ENCODE data around the gene PGAM1.

DNA sequence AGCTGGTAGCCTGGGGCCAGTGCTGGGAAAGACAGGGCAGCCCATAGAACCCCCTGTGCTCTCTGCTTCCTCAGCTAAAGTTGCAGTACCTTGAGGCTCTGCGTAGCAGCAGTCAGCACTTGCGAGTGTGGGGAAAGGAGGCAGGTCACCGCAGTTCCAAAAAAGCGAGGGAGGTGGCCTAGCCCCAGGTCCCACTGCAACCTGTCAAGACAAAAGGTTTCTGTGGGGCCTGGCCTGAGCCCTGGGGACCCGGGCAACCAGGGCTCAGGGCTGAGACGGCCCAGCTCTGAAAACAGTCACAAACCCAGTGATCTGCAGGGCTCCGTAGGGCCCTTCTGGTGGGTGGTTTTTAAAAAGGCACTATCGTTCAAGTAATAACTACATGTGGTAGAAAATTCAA is 44.4 kb upstream of the PGAM1 start:
- TF ChIP-seq EZH2 (IDR thresholded peaks at IDR 0.05) (no peak), RAD21 (IDR thresholded peaks at IDR 0.05; ENCODE audit: low read depth) (no peak), POLR2A (IDR thresholded peaks at IDR 0.05; ENCODE audit: borderline replicate concordance, extremely low read depth, insufficient read depth, insufficient read length) (no peak), TCF7L2 (IDR thresholded peaks at IDR 0.05; ENCODE audit: borderline replicate concordance, extremely low read depth, insufficient read depth, insufficient read length) (no peak), SIN3A (IDR thresholded peaks at IDR 0.05; ENCODE audit: low read depth) (no peak), POLR2AphosphoS5 (IDR thresholded peaks at IDR 0.05; ENCODE audit: low read depth, low read length) (no peak), YY1 (IDR thresholded peaks at IDR 0.05; ENCODE audit: extremely low read depth, insufficient replicate concordance, low read depth, low read length) (no peak), ZNF274 (IDR thresholded peaks at IDR 0.05; ENCODE audit: low read depth, low read length) (no peak), EZH2phosphoT487 (IDR thresholded peaks at IDR 0.05; ENCODE audit: borderline replicate concordance) (no peak), JUND (IDR thresholded peaks at IDR 0.05) (no peak), CEBPB (IDR thresholded peaks at IDR 0.05; ENCODE audit: low read depth) (no peak)
- TF ChIP-seq, protein P1, sequence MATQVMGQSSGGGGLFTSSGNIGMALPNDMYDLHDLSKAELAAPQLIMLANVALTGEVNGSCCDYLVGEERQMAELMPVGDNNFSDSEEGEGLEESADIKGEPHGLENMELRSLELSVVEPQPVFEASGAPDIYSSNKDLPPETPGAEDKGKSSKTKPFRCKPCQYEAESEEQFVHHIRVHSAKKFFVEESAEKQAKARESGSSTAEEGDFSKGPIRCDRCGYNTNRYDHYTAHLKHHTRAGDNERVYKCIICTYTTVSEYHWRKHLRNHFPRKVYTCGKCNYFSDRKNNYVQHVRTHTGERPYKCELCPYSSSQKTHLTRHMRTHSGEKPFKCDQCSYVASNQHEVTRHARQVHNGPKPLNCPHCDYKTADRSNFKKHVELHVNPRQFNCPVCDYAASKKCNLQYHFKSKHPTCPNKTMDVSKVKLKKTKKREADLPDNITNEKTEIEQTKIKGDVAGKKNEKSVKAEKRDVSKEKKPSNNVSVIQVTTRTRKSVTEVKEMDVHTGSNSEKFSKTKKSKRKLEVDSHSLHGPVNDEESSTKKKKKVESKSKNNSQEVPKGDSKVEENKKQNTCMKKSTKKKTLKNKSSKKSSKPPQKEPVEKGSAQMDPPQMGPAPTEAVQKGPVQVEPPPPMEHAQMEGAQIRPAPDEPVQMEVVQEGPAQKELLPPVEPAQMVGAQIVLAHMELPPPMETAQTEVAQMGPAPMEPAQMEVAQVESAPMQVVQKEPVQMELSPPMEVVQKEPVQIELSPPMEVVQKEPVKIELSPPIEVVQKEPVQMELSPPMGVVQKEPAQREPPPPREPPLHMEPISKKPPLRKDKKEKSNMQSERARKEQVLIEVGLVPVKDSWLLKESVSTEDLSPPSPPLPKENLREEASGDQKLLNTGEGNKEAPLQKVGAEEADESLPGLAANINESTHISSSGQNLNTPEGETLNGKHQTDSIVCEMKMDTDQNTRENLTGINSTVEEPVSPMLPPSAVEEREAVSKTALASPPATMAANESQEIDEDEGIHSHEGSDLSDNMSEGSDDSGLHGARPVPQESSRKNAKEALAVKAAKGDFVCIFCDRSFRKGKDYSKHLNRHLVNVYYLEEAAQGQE (IDR thresholded peaks at IDR 0.05; ENCODE audit: low read depth), result no peak
- TF ChIP-seq, protein P2, sequence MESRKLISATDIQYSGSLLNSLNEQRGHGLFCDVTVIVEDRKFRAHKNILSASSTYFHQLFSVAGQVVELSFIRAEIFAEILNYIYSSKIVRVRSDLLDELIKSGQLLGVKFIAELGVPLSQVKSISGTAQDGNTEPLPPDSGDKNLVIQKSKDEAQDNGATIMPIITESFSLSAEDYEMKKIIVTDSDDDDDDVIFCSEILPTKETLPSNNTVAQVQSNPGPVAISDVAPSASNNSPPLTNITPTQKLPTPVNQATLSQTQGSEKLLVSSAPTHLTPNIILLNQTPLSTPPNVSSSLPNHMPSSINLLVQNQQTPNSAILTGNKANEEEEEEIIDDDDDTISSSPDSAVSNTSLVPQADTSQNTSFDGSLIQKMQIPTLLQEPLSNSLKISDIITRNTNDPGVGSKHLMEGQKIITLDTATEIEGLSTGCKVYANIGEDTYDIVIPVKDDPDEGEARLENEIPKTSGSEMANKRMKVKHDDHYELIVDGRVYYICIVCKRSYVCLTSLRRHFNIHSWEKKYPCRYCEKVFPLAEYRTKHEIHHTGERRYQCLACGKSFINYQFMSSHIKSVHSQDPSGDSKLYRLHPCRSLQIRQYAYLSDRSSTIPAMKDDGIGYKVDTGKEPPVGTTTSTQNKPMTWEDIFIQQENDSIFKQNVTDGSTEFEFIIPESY (IDR thresholded peaks at IDR 0.05; ENCODE audit: extremely low read depth, insufficient replicate concordance, low read length), result no peak
- TF ChIP-seq, protein P3, sequence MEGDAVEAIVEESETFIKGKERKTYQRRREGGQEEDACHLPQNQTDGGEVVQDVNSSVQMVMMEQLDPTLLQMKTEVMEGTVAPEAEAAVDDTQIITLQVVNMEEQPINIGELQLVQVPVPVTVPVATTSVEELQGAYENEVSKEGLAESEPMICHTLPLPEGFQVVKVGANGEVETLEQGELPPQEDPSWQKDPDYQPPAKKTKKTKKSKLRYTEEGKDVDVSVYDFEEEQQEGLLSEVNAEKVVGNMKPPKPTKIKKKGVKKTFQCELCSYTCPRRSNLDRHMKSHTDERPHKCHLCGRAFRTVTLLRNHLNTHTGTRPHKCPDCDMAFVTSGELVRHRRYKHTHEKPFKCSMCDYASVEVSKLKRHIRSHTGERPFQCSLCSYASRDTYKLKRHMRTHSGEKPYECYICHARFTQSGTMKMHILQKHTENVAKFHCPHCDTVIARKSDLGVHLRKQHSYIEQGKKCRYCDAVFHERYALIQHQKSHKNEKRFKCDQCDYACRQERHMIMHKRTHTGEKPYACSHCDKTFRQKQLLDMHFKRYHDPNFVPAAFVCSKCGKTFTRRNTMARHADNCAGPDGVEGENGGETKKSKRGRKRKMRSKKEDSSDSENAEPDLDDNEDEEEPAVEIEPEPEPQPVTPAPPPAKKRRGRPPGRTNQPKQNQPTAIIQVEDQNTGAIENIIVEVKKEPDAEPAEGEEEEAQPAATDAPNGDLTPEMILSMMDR (IDR thresholded peaks at IDR 0.05 in 2 of 3, conservative IDR thresholded peaks at IDR 0.05 in 1 of 3; ENCODE audit: borderline replicate concordance in 1 of 3, insufficient read depth in 1 of 3, low read depth in 2 of 3, low read length in 2 of 3), result no peak
